ENCODE results near the gene PHF21A.
A peak's percentile ranks its signal among the peaks of the same experiment; 100 is the strongest.

The PHF21A gene

DNA sequence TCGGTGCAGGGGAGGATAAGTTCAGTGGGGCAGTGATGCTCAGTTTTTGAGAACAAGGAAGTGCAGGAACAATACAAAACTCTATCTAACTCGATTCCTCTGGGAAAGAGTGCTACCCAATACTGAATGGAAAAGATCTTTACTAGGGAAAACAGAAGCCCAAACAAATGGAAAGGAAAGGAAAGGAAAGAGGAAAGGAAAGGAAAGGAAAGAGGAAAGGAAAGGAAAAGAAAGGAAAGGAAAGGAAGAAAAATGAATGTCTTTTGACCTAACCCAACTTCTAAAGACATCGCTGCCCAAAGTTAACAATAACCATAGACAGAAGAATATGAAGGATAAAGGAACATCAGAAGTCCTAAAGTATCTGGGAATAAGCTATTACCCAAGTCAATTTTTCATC, 41.6 kb downstream of the PHF21A start:
- TF ChIP-seq, protein P1, sequence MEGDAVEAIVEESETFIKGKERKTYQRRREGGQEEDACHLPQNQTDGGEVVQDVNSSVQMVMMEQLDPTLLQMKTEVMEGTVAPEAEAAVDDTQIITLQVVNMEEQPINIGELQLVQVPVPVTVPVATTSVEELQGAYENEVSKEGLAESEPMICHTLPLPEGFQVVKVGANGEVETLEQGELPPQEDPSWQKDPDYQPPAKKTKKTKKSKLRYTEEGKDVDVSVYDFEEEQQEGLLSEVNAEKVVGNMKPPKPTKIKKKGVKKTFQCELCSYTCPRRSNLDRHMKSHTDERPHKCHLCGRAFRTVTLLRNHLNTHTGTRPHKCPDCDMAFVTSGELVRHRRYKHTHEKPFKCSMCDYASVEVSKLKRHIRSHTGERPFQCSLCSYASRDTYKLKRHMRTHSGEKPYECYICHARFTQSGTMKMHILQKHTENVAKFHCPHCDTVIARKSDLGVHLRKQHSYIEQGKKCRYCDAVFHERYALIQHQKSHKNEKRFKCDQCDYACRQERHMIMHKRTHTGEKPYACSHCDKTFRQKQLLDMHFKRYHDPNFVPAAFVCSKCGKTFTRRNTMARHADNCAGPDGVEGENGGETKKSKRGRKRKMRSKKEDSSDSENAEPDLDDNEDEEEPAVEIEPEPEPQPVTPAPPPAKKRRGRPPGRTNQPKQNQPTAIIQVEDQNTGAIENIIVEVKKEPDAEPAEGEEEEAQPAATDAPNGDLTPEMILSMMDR (conservative IDR thresholded peaks at IDR 0.05; ENCODE audit: low read depth, low read length), result no peak
- no peak for DNase-seq (ENCODE audit: low read depth)
- H3K4me3 ChIP-seq (ENCODE audit: low read depth, low read length), result no peak overlapping the region

DNA sequence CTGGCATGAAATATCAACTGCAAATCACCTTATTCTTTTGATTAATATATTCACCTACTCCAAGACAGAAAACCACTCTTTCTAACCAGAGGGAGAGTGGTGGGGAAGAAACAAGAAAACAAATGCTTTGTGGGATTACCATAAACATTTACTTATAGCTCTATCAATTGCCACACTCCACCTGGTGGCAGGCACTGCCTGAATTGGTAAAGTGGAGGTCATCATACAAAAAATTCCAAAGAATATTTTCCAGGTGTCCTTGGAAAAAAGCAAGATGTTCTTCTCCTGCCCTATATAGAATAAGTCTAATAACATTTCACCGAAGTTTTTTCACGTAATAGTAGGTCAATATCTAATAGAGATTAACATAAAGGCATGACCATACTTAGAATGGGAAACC, 45.3 kb downstream of the PHF21A start:
- TF ChIP-seq, protein P1 (conservative IDR thresholded peaks at IDR 0.05; ENCODE audit: low read depth, low read length), result peak; percentile 51
- H3K4me3 ChIP-seq (ENCODE audit: low read depth, low read length), result no peak overlapping the region
- DNase-seq (ENCODE audit: low read depth), result no peak

DNA sequence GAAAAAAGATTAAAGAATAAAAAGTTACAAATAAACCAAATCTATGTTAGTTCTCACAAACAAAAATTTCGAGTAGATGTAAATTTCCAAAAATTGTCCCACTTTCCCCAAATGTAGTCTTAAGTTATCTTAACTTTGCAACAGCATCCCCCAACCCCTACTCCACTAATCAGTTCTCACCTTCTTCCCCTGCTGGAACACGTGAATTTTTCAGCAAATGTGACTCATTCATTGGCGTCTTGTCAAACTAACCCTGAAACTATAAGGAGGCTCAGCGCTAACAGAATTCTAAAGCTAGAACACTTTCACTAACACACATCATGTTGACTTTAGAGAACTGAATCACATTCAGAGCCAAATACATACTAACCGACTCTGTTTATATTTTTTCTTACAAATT, 46.1 kb downstream of the PHF21A start:
- TF ChIP-seq, protein P1 (conservative IDR thresholded peaks at IDR 0.05; ENCODE audit: low read depth, low read length), result no peak
- H3K4me3 ChIP-seq (ENCODE audit: low read depth, low read length), result no peak overlapping the region
- peak; percentile 83 for DNase-seq (ENCODE audit: low read depth)

DNA sequence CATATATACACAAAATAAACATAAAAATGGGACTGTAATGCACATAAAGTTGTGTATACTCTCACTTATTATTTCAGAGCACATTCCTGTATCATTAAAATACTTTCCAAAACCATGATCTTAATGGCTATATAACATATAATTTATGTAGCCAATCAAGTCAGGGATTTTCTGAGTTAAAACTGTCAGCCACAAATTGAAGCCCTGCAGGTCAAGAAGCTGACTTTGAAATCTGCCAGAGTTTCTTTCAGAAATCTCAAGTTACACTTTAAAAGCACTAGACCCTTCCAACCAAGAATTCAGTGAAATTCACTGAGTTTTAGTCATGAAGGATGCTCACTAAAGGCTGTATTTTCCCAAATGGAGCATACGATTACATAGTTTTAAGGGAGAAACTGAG, 47.6 kb downstream of the PHF21A start:
- H3K4me3 ChIP-seq (ENCODE audit: low read depth, low read length), result no peak overlapping the region
- DNase-seq (ENCODE audit: low read depth), result peak; percentile 12
- TF ChIP-seq, protein P1 (conservative IDR thresholded peaks at IDR 0.05; ENCODE audit: low read depth, low read length), result no peak

DNA sequence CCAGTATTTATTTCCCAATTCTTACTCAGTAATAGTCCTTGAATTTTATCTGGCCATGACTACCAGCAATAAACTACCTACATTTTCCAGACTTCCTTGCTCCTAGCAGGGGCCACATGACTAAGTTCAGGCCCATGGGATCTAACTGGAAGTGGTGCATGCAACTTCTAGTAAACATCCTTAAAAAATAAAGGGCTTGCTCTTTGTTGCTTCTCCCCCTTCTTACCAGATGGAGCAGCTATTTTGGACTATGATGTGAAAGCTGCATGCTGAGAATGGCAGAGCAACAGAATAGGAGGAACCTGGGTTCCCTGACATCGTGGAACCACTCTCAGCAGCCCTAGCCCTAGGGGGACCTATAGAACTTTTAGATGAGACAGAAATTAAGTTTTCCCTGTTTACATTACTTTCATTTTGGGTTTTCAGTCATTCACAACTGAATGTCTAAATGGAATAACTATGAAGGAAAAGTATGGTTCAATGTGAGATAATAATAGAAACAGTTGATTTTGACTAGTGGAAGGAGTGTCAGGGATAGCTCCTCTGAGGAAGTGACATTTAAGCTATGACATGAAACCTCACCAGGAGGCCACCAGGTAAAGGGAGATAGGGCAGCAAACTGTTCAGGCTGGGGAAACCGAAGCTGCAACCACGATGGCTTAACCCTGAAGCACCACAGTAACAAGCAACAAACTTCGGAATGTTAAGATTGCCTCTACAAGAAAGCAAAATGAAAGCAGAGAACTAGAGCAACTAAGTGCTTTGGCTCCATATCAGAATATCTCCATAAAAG, 48.9 kb downstream of the PHF21A start:
- TF ChIP-seq, protein P1 (conservative IDR thresholded peaks at IDR 0.05; ENCODE audit: low read depth, low read length), result no peak
- no peak for DNase-seq (ENCODE audit: low read depth)
- no peak overlapping the region for H3K4me3 ChIP-seq (ENCODE audit: low read depth, low read length)

DNA sequence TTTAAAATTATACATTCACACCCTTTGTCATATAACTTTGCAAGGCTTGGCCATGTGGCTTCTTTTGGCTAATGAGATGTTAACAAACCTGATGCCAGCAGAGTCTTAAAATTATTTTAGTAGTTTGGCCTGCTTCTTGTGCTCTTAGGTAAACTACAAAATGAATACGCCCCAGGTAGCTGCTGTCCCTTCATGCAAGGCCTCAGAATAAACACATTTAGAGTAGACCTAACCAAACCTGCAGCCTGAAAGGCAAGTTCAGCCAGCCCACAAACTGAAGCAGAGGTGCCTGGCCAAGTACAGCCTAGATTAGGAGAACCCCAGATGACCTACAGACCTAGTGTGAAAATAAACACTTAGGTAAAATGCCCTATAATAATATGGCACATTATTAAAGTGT, 50.2 kb downstream of the PHF21A start:
- no peak for DNase-seq (ENCODE audit: low read depth)
- no peak overlapping the region for H3K4me3 ChIP-seq (ENCODE audit: low read depth, low read length)
- TF ChIP-seq, protein P1 (conservative IDR thresholded peaks at IDR 0.05; ENCODE audit: low read depth, low read length), result no peak

DNA sequence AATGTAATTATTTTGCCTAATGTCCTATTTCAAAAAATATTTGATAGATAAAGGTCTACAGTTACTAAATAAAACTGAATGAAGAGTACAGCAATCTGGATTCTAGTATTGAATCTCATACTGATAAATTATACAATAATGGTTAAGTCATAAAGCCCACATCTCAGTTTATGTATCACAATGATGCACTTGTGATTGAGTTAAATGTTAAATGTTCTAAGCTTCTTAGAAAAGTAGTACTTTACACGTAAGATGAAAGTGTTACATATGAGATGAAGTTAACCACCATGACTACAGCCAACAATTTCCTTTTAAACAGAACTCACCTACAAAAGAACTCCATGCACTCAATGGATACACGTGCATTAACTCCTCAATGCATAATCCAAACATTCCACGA, 51.7 kb downstream of the PHF21A start:
- no peak for DNase-seq (ENCODE audit: low read depth)
- TF ChIP-seq, protein P1 (conservative IDR thresholded peaks at IDR 0.05; ENCODE audit: low read depth, low read length), result no peak
- H3K4me3 ChIP-seq (ENCODE audit: low read depth, low read length), result no peak overlapping the region

All from choroid plexus epithelial cell (primary cell).